Measurements from ENCODE around the gene TREML2.

GRCh38 chr6:41187924-41188886 is 12.7 kb downstream of the TREML2 start:
- no peak for TF ChIP-seq POLR2AphosphoS5 (IDR thresholded peaks at IDR 0.05; ENCODE audit: low read depth)
- TF ChIP-seq CTCF (IDR thresholded peaks at IDR 0.05; ENCODE audit: insufficient read depth, low read length) = no peak
- TF ChIP-seq SPI1 (IDR thresholded peaks at IDR 0.05; ENCODE audit: borderline replicate concordance, low read depth) = no peak
- no peak for TF ChIP-seq REST (IDR thresholded peaks at IDR 0.05; ENCODE audit: insufficient replicate concordance, low read depth)
- no peak for TF ChIP-seq GABPA (IDR thresholded peaks at IDR 0.05; ENCODE audit: low read depth)
